Colonic mucosa (tissue), 4 donors: ENCODE results near the gene CDKAL1. TPM values are rescaled to one million over a fixed set of nuclear protein-coding genes. Genes with fewer than 3 reads are reported as not detected.

Experiments used
- DNase-seq: peaks from one replicate; pipeline ENCODE4 v3.0.0-alpha.2; 2020
- H3K27ac ChIP-seq: fragments of 200-600 bp; one replicate; pipeline ENCODE4 v1.8.0; 2021
- H3K27me3 ChIP-seq: fragments of 200-600 bp; one replicate; pipeline ENCODE4 v1.8.0; 2021
- H3K36me3 ChIP-seq: fragments of 200-600 bp; one replicate; pipeline ENCODE4 v1.8.0; 2021
- H3K4me1 ChIP-seq: fragments of 200-600 bp; one replicate; pipeline ENCODE4 v1.8.0; 2021; ENCODE audit warnings: mild to moderate bottlenecking
- H3K4me3 ChIP-seq: fragments of 200-600 bp; one replicate; pipeline ENCODE4 v1.8.0; 2021
- H3K9ac ChIP-seq, 2 donors: one replicate each; pipeline ENCODE4 v1.7.0; 2013; ENCODE audit warnings: control low read depth in 2 of 2, low read depth in 2 of 2, low read length in 2 of 2
- H3K9me3 ChIP-seq: fragments of 200-600 bp; one replicate; pipeline ENCODE4 v1.8.0; 2021
- CTCF ChIP-seq: fragments of 200-600 bp; IDR thresholded peaks from one replicate; pipeline ENCODE4 v1.8.0; 2022; ENCODE audit warnings: antibody characterized with exemption, mild to moderate bottlenecking
- intact Hi-C: fragments of 100-400 bp; cut with DNase I; formaldehyde crosslinking; loops from one replicate; pipeline ENCODE4 v1.14.1; 2022
- total RNA-seq, 2 donors: library from RNA; stranded (reverse); fragmentation: NEBNext Ultra II Directional in 1 of 2; extraction: Animal tissue kit (Norgen Biotek cat#: 25700) in 1 of 2; gene quantifications; one replicate each; pipeline ENCODE4 v1.2.1, GENCODE V29; 2021
- donor health status: healthy.
- donor health status: DM: no; HTN: no; CAD: no.
- donor health status: DM: no; HTN: no; CAD: no.

Gene CDKAL1
- total RNA-seq, 2 donors from 2014 or later = 13.8 to 14.2 TPM

GRCh38 chr6:20793174-20793573, 258.9 kb downstream of the CDKAL1 start:
- no peak for TF ChIP-seq CTCF
- no peak for DNase-seq
- Histone ChIP-seq H3K4me1 (no peaks in the 10 kb centered on the region), H3K27me3 (no peaks in the 10 kb centered on the region), H3K27ac (no peak overlapping the region), H3K4me3 (no peak overlapping the region), H3K36me3 (no peaks in the 10 kb centered on the region), H3K9me3 (no peaks in the 10 kb centered on the region), H3K9ac (no peak overlapping the region)
- intact Hi-C loops = no loop called here

GRCh38 chr6:20797597-20797996, 263.3 kb downstream of the CDKAL1 start:
- H3K9me3 ChIP-seq = no peaks in the 10 kb centered on the region
- no peak overlapping the region for H3K27ac ChIP-seq
- intact Hi-C loops = no loop called here
- no peak for TF ChIP-seq CTCF
- H3K36me3 ChIP-seq = no peaks in the 10 kb centered on the region
- no peak overlapping the region for H3K4me3 ChIP-seq
- H3K4me1 ChIP-seq = no peaks in the 10 kb centered on the region
- no peaks in the 10 kb centered on the region for H3K27me3 ChIP-seq
- H3K9ac ChIP-seq = no peak overlapping the region
- no peak for DNase-seq

GRCh38 chr6:20800229-20800628, 266.0 kb downstream of the CDKAL1 start:
- no peak for DNase-seq
- intact Hi-C loops = no loop called here
- no peak for TF ChIP-seq CTCF
- H3K27me3 ChIP-seq = no peaks in the 10 kb centered on the region
- no peak overlapping the region for H3K27ac ChIP-seq
- H3K4me3 ChIP-seq = no peak overlapping the region
- no peaks in the 10 kb centered on the region for H3K9me3 ChIP-seq
- no peak overlapping the region for H3K9ac ChIP-seq
- no peaks in the 10 kb centered on the region for H3K36me3 ChIP-seq
- no peaks in the 10 kb centered on the region for H3K4me1 ChIP-seq

GRCh38 chr6:20800653-20801052, 266.4 kb downstream of the CDKAL1 start:
- H3K4me1 ChIP-seq = no peaks in the 10 kb centered on the region
- no peak overlapping the region for H3K9ac ChIP-seq
- TF ChIP-seq CTCF = no peak
- no peaks in the 10 kb centered on the region for H3K27me3 ChIP-seq
- intact Hi-C loops = no loop called here
- no peak for DNase-seq
- H3K27ac ChIP-seq = no peak overlapping the region
- no peak overlapping the region for H3K4me3 ChIP-seq
- no peaks in the 10 kb centered on the region for H3K36me3 ChIP-seq
- no peaks in the 10 kb centered on the region for H3K9me3 ChIP-seq

- H3K36me3 ChIP-seq = no peaks in the 10 kb centered on the region
- H3K9me3 ChIP-seq = no peaks in the 10 kb centered on the region
- no peak overlapping the region for H3K4me3 ChIP-seq
- DNase-seq = no peak
- intact Hi-C loops = no loop called here
- no peaks in the 10 kb centered on the region for H3K27me3 ChIP-seq
- no peak for TF ChIP-seq CTCF
- H3K9ac ChIP-seq = no peak overlapping the region
- H3K27ac ChIP-seq = no peak overlapping the region
- H3K4me1 ChIP-seq = no peaks in the 10 kb centered on the region
These were observed 267.3 kb downstream of the CDKAL1 start for GRCh38 chr6:20801595-20801994.

GRCh38 chr6:20802596-20802995, 268.3 kb downstream of the CDKAL1 start:
- DNase-seq = no peak
- no peak overlapping the region for H3K9ac ChIP-seq
- intact Hi-C loops = no loop called here
- no peaks in the 10 kb centered on the region for H3K4me1 ChIP-seq
- H3K27me3 ChIP-seq = no peaks in the 10 kb centered on the region
- H3K4me3 ChIP-seq = no peak overlapping the region
- TF ChIP-seq CTCF = no peak
- no peaks in the 10 kb centered on the region for H3K36me3 ChIP-seq
- no peaks in the 10 kb centered on the region for H3K9me3 ChIP-seq
- H3K27ac ChIP-seq = no peak overlapping the region
